Kidney (tissue), 14 donors: ENCODE measurements around the gene GABARAPL2. TPM values are rescaled to one million over a fixed set of nuclear protein-coding genes. Genes with fewer than 3 reads are reported as not detected.

Experiments
- DNase-seq, 5 donors: peaks; one replicate each; pipeline ENCODE4 v3.0.0-alpha.2; 2013 to 2020
- FAIRE-seq: peaks from 2 replicates; lab custom pipeline; 2012; peaks lifted over from hg19 to GRCh38; lab: Jason Lieb, UNC
- H3K27ac ChIP-seq, 2 donors: one replicate each; pipeline ENCODE4 v1.7.0; 2013; ENCODE audit warnings: low read depth in 2 of 2, low read length in 2 of 2, inconsistent platforms in 1 of 2
- H3K27me3 ChIP-seq: one replicate; pipeline ENCODE4 v1.7.1; 2013; ENCODE audit warnings: low read length, inconsistent platforms; ENCODE audit not compliant: control insufficient read depth, insufficient read depth
- H3K36me3 ChIP-seq, 3 donors: one replicate each; pipeline versions ENCODE4 v1.7.0 to v1.7.1; 2013; ENCODE audit warnings: low read length in 3 of 3, control low read depth in 1 of 3, inconsistent platforms in 1 of 3; ENCODE audit not compliant: insufficient read depth in 3 of 3, control insufficient read depth in 2 of 3
- H3K4me1 ChIP-seq, 3 donors: one replicate each; pipeline versions ENCODE4 v1.7.0 to v1.7.1; 2013; ENCODE audit warnings: low read length in 3 of 3, inconsistent platforms in 1 of 3, low read depth in 1 of 3; ENCODE audit not compliant: control insufficient read depth in 2 of 3, insufficient read depth in 2 of 3
- H3K4me3 ChIP-seq, 3 donors: one replicate each; pipeline versions ENCODE4 v1.7.0 to v1.8.1; 2013; ENCODE audit warnings: low read length in 3 of 3, control low read depth in 1 of 3, inconsistent platforms in 1 of 3
- H3K9ac ChIP-seq, 3 donors: one replicate each; pipeline versions ENCODE4 v1.7.0 to v1.7.1; 2013; ENCODE audit warnings: low read length in 3 of 3, control low read depth in 1 of 3, inconsistent platforms in 1 of 3
- H3K9me3 ChIP-seq, 3 donors: one replicate each; pipeline versions ENCODE4 v1.7.0 to v1.7.1; 2013; ENCODE audit warnings: low read length in 3 of 3, control low read depth in 1 of 3, inconsistent platforms in 1 of 3; ENCODE audit not compliant: control insufficient read depth in 2 of 3, insufficient read depth in 1 of 3
- intact Hi-C: fragments of 100-400 bp; cut with DNase I; formaldehyde crosslinking; loops from one replicate; pipeline ENCODE4 v1.11.1; 2022
- polyA plus RNA-seq: library from polyadenylated mRNA; stranded (reverse); fragments of 350-450 nt; fragmentation: Illumina TruSeq; extraction: RNeasy Lipid Tissue Mini Kit (QIAGEN cat#74804); gene quantifications from one replicate; pipeline ENCODE4 v1.2.3, GENCODE V29; 2014; ENCODE audit warnings: low read depth, low replicate concordance; ENCODE audit not compliant: insufficient read depth
- total RNA-seq: library from RNA; stranded (reverse); fragmentation: NEBNext Ultra II Directional; extraction: Animal tissue kit (Norgen Biotek cat#: 25700); gene quantifications from one replicate; pipeline ENCODE4 v1.2.1, GENCODE V29; 2021
- TF ChIP-seq, protein P1 (sequence below): IDR thresholded peaks from 3 replicates; pipeline ENCODE4 v1.5.1; 2012; ENCODE audit warnings: mild to moderate bottlenecking, moderate library complexity, borderline replicate concordance; ENCODE audit not compliant: insufficient read depth; ENCODE audit errors: extremely low read depth
- donor health status: control.
- donor health status: control.
- donor health status: control.
- donor health status: control.
- donor health status: control.
- donor health status: DM: yes; HTN: yes; CAD: no.
- donor health status: Normal renal cell carcinoma (clear cell type).

GABARAPL2 gene
- total and polyA plus RNA-seq, 2 donors from 2014 or later = 116 to 247 TPM

DNA sequence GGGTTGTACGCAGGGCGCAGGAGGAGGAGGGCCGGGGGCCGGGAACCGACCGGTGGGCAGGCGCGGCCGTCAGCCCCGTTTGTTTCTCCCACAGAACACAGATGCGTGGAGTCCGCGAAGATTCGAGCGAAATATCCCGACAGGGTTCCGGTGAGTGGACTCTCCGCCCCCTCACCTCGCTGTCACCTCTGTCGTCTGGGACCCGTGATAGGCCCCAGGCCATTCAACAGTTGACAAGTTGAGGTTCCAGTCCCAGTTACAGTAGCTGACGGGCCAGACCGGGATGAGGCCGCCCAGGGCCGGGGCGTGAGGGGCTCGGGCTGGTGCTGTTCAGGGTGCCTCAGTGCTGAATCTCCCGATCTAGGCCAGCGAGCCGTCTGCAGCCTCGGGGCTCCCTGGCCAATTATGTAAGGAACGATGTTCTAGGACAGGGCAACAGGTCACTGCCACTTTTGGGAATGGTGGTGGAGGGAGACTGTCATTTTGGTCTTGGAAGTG is 628 bp downstream of the GABARAPL2 start:
- Histone ChIP-seq H3K4me1 (peaks cover 2 to 13% (median 4%) of the 10 kb centered on the region in 3 donors), H3K4me3 (peak overlapping the region; percentile 46 to 96 (median 60)), H3K27me3 (no peaks in the 10 kb centered on the region), H3K27ac (peak overlapping the region in 1 of 2 donors; percentile 73), H3K9me3 (no peaks in the 10 kb centered on the region), H3K9ac (peak overlapping the region; percentile 18 to 72 (median 45)), H3K36me3 (peaks cover 6 to 33% (median 10%) of the 10 kb centered on the region in 3 donors)
- TF ChIP-seq, protein P1, sequence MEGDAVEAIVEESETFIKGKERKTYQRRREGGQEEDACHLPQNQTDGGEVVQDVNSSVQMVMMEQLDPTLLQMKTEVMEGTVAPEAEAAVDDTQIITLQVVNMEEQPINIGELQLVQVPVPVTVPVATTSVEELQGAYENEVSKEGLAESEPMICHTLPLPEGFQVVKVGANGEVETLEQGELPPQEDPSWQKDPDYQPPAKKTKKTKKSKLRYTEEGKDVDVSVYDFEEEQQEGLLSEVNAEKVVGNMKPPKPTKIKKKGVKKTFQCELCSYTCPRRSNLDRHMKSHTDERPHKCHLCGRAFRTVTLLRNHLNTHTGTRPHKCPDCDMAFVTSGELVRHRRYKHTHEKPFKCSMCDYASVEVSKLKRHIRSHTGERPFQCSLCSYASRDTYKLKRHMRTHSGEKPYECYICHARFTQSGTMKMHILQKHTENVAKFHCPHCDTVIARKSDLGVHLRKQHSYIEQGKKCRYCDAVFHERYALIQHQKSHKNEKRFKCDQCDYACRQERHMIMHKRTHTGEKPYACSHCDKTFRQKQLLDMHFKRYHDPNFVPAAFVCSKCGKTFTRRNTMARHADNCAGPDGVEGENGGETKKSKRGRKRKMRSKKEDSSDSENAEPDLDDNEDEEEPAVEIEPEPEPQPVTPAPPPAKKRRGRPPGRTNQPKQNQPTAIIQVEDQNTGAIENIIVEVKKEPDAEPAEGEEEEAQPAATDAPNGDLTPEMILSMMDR = no peak
- intact Hi-C loops = no loop called here
- DNase-seq (peak in 4 of 5 donors; percentile 5 to 75 (median 45)), FAIRE-seq (no peak)

- Histone ChIP-seq H3K27ac (no peak overlapping the region), H3K36me3 (peaks cover 11 to 41% (median 18%) of the 10 kb centered on the region in 3 donors), H3K9ac (no peak overlapping the region), H3K9me3 (no peaks in the 10 kb centered on the region), H3K4me1 (peaks cover 2 to 15% (median 5%) of the 10 kb centered on the region in 3 donors), H3K27me3 (no peaks in the 10 kb centered on the region), H3K4me3 (no peak overlapping the region)
- TF ChIP-seq, protein P1 = no peak
- intact Hi-C loops = no loop called here
- FAIRE-seq = no peak
- DNase-seq = no peak
Observed at GRCh38 chr16:75567911-75568310, 1.7 kb downstream of the GABARAPL2 start.

- no peaks in the 10 kb centered on the region for H3K27me3 ChIP-seq
- H3K36me3 ChIP-seq = peaks cover 21 to 46% (median 28%) of the 10 kb centered on the region in 3 donors
- FAIRE-seq (no peak), DNase-seq (peak in 2 of 5 donors; percentile 21 to 42)
- no peak overlapping the region for H3K27ac ChIP-seq
- no peak overlapping the region for H3K9ac ChIP-seq
- H3K4me3 ChIP-seq = no peak overlapping the region
- H3K4me1 ChIP-seq = peaks cover 2 to 19% (median 8%) of the 10 kb centered on the region in 3 donors
- intact Hi-C loops = no loop called here
- H3K9me3 ChIP-seq = no peaks in the 10 kb centered on the region
- TF ChIP-seq, protein P1 = no peak
Observed at GRCh38 chr16:75570396-75571065, 4.4 kb downstream of the GABARAPL2 start.
